HEK293T (cell line): ENCODE measurements around the gene GPR142.

Source experiments
- CTCF ChIA-PET: fragments of 350-600 bp; formaldehyde crosslinking; extraction: SDS; loops from one replicate; lab custom pipeline; 2021; ENCODE audit warnings: antibody characterized with exemption, inconsistent platforms; lab: Yijun Ruan, JAX
- POLR2A ChIA-PET: fragments of 350-600 bp; formaldehyde crosslinking; extraction: SDS; loops from one replicate; lab custom pipeline; 2020; ENCODE audit warnings: antibody characterized with exemption, inconsistent platforms; lab: Yijun Ruan, JAX
- DNase-seq: peaks from one replicate; pipeline ENCODE4 v3.0.0; 2012; ENCODE audit warnings: mixed read lengths; ENCODE audit errors: extremely low spot score
- ARNT ChIP-seq: fragments of 450-650 bp; IDR thresholded peaks from 2 replicates; pipeline ENCODE4 v1.6.1; 2017; ENCODE audit warnings: mild to moderate bottlenecking
- BHLHE40 ChIP-seq: fragments of 450-650 bp; IDR thresholded peaks from 2 replicates; pipeline ENCODE4 v1.6.1; 2016; ENCODE audit warnings: mild to moderate bottlenecking, moderate library complexity, borderline replicate concordance
- CTBP1 ChIP-seq: fragments of 450-650 bp; IDR thresholded peaks from 2 replicates; pipeline ENCODE4 v1.6.1; 2016; ENCODE audit warnings: borderline replicate concordance
- ELF4 ChIP-seq: fragments of 450-650 bp; IDR thresholded peaks from 2 replicates; pipeline ENCODE4 v1.6.1; 2017; ENCODE audit warnings: antibody characterized with exemption
- FOXA1 ChIP-seq: fragments of 450-650 bp; IDR thresholded peaks from 2 replicates; pipeline ENCODE4 v1.6.1; 2016; ENCODE audit warnings: mild to moderate bottlenecking
- FOXK2 ChIP-seq: fragments of 450-650 bp; IDR thresholded peaks from 2 replicates; pipeline ENCODE4 v1.6.1; 2016; ENCODE audit warnings: mild to moderate bottlenecking
- FOXM1 ChIP-seq: fragments of 450-650 bp; IDR thresholded peaks from 2 replicates; pipeline ENCODE4 v1.6.1; 2017; ENCODE audit warnings: mild to moderate bottlenecking, borderline replicate concordance
- HDGF ChIP-seq: fragments of 450-650 bp; IDR thresholded peaks from 2 replicates; pipeline ENCODE4 v1.6.1; 2017; ENCODE audit warnings: antibody characterized with exemption, borderline replicate concordance
- L3MBTL2 ChIP-seq: fragments of 450-650 bp; conservative IDR thresholded peaks from 2 replicates; pipeline ENCODE4 v1.6.1; 2016; ENCODE audit warnings: mild to moderate bottlenecking
- LEF1 ChIP-seq: fragments of 450-650 bp; IDR thresholded peaks from 2 replicates; pipeline ENCODE4 v1.6.1; 2017; ENCODE audit warnings: mild to moderate bottlenecking, borderline replicate concordance
- NFRKB ChIP-seq: fragments of 450-650 bp; IDR thresholded peaks from 2 replicates; pipeline ENCODE4 v1.6.1; 2016; ENCODE audit warnings: mild to moderate bottlenecking, moderate library complexity
- PKNOX1 ChIP-seq: fragments of 450-650 bp; IDR thresholded peaks from 2 replicates; pipeline ENCODE4 v1.6.1; 2016
- SP1 ChIP-seq: fragments of 450-650 bp; IDR thresholded peaks from 2 replicates; pipeline ENCODE4 v1.6.1; 2017
- SUZ12 ChIP-seq: fragments of 450-650 bp; IDR thresholded peaks from 2 replicates; pipeline ENCODE4 v1.6.1; 2016; ENCODE audit warnings: mild to moderate bottlenecking
- TARDBP ChIP-seq: fragments of 450-650 bp; IDR thresholded peaks from 2 replicates; pipeline ENCODE4 v1.6.1; 2016
- ZNF384 ChIP-seq: fragments of 450-650 bp; IDR thresholded peaks from 2 replicates; pipeline ENCODE4 v1.6.1; 2016

The GPR142 gene

GRCh38 chr17:74335529-74336062 lies 31.7 kb upstream of the GPR142 start:
- POLR2A ChIA-PET: no interaction called here
- TF ChIP-seq FOXM1: no peak
- no peak for TF ChIP-seq FOXA1
- TF ChIP-seq SUZ12: no peak
- no peak for TF ChIP-seq FOXK2
- TF ChIP-seq ZNF384: no peak
- no peak for TF ChIP-seq BHLHE40
- no peak for TF ChIP-seq TARDBP
- TF ChIP-seq HDGF: no peak
- no peak for TF ChIP-seq SP1
- DNase-seq: no peak
- CTCF ChIA-PET: no interaction called here

DNA sequence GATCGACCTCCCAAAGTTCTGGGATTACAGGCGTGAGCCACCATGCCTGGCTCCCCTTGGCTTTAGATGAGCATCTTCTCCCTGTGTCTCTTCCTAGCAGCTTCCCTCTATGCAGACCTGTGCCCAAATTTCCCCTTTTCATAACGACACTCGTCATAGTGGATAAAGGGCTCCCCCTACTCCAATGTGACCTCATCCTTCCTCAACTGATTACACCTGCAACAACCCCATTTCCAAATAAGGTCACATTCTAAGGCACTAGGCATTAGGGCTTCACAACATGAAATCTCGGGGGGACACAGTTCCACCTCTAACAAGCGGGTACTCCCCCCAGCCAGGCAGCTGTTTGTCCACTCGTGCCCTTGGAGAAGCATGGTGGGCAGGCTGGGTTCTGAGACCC lies 31.0 kb upstream of the GPR142 start:
- TF ChIP-seq ARNT (no peak), TARDBP (no peak), PKNOX1 (no peak), HDGF (no peak), LEF1 (no peak), FOXA1 (no peak), NFRKB (no peak), ELF4 (no peak), ZNF384 (no peak), CTBP1 (no peak), L3MBTL2 (no peak), SP1 (no peak), FOXM1 (no peak), SUZ12 (no peak), BHLHE40 (no peak), FOXK2 (no peak)
- no peak for DNase-seq
- ChIA-PET POLR2A (no interaction called here), CTCF (no interaction called here)

GRCh38 chr17:74337834-74338500 lies 29.3 kb upstream of the GPR142 start:
- POLR2A ChIA-PET: no interaction called here
- no peak for DNase-seq
- TF ChIP-seq LEF1 (no peak), PKNOX1 (no peak), SUZ12 (no peak), TARDBP (no peak), SP1 (no peak), ELF4 (no peak), FOXA1 (no peak), FOXK2 (no peak), BHLHE40 (no peak), FOXM1 (no peak), L3MBTL2 (no peak), CTBP1 (no peak), NFRKB (no peak)
- CTCF ChIA-PET: no interaction called here

- no peak for DNase-seq
- TF ChIP-seq BHLHE40 (no peak), L3MBTL2 (no peak), TARDBP (no peak), ZNF384 (no peak), FOXM1 (no peak), ELF4 (no peak), LEF1 (no peak), FOXA1 (no peak), FOXK2 (no peak), ARNT (no peak), SUZ12 (no peak), CTBP1 (no peak)
- ChIA-PET CTCF (interaction anchor here (0.6 kb wide), 1 partner anchor 140 kb away, joined by 3 read pairs; no protein-coding TSS in a partner anchor), POLR2A (no interaction called here)
These were observed 27.6 kb upstream of the GPR142 start for GRCh38 chr17:74339537-74340195.

DNA sequence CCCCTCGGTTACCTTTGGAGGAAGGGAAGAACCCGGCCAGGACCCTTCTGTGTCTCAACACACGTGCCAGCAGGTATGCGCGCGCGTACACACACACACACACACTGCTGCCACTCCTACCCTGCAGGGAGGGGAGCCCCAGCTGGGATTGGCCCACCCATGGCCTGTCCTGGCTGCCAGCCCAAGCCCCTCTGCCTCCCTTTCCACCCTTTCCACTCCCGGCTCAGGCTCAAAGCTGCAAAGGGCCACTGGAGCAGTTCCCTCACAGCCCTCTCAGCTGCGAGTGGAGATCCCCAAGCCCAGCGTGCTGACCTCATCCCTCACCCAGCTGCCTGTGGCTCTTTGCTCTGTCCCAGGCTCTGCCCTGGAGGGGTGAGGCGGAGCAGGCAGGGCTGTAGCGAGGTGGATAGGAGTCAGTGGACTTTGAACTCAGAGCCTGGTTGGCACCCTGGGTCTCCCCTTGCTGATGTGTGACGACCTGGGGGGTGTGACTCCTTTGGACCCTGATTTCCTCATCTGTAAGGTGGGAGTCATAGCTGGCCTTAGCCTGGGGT lies 26.8 kb upstream of the GPR142 start:
- TF ChIP-seq SUZ12 (no peak), TARDBP (no peak), FOXM1 (no peak)
- ChIA-PET POLR2A (no interaction called here), CTCF (interaction anchor here (0.6 kb wide), 1 partner anchor 141 kb away, joined by 3 read pairs; no protein-coding TSS in a partner anchor)
- DNase-seq: no peak

DNA sequence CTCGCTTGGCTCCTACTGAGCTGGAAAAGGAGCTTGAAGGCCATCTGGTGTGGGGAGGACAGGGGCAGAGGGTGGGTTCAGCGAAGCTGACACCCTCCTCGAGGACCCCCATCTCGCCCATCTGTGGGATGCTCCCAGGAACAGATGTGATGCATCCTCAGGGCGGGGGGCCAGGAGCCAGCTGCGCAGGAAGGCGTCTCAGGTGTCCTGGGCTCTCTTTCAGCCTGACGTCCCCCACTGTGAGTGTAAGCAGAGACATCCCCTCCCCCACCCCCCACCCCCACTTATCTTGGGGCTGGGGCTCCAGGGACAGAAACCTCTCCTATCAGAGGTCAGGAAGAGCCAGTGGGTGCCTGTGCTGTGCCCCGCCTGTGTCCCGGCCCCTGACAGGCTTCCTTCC lies 25.1 kb upstream of the GPR142 start:
- ChIA-PET CTCF (no interaction called here), POLR2A (no interaction called here)
- no peak for TF ChIP-seq FOXK2
- TF ChIP-seq SUZ12: no peak
- DNase-seq: no peak
